Pancreas (tissue), 10 donors: ENCODE results near the gene ATG4C. TPM values are rescaled to one million over a fixed set of nuclear protein-coding genes. Genes with fewer than 3 reads are reported as not detected.

ENCODE experiments used
- ATAC-seq, 4 donors: fragments of 200-7000 bp; cut with Tn5 transposase; one replicate each; pipeline versions ENCODE4 v1.8.0 to v1.9.1; 2020; ENCODE audit warnings: mild to moderate bottlenecking in 4 of 4, moderate library complexity in 4 of 4
- DNase-seq, 6 donors: peaks; one replicate each; pipeline ENCODE4 v3.0.0-alpha.2; 2020
- FAIRE-seq: peaks from 2 replicates; lab custom pipeline; 2012; peaks lifted over from hg19 to GRCh38; lab: Jason Lieb, UNC
- H3K27ac ChIP-seq, 4 donors: fragments of 200-600 bp; sonication (generic); 1 replicate in 3 of 4; 2 replicates in 1 of 4; pipeline versions ENCODE4 v1.5.0 to v1.8.0; 2020
- H3K27me3 ChIP-seq, 4 donors: fragments of 200-600 bp; one replicate each; pipeline ENCODE4 v1.8.0; 2021
- H3K36me3 ChIP-seq, 3 donors: fragments of 200-600 bp; sonication (generic) in 1 of 3; one replicate each; pipeline versions ENCODE4 v1.5.0 to v1.8.0; 2020 to 2021
- H3K4me1 ChIP-seq, 3 donors: fragments of 200-600 bp; one replicate each; pipeline ENCODE4 v1.8.0; 2021
- H3K4me3 ChIP-seq, 4 donors: fragments of 200-600 bp; sonication (generic) in 2 of 4; one replicate each; pipeline versions ENCODE4 v1.5.0 to v1.8.0; 2020 to 2021
- H3K9me3 ChIP-seq, 4 donors: fragments of 200-600 bp; one replicate each; pipeline ENCODE4 v1.8.0; 2021
- WGBS, 2 donors: extraction: QIAGEN DNeasy Blood & Tissue Kit; methylation state at CpG; one replicate each; pipeline ENCODE4 v1.1.7; 2013; 5-methylcytosine and 5-hydroxymethylcytosine counted together
- intact Hi-C, 3 donors: fragments of 100-400 bp; cut with DNase I; formaldehyde crosslinking; loops; one replicate each; pipeline versions ENCODE4 v1.11.1 to v1.14.2; 2022
- polyA plus RNA-seq, 2 donors: library from polyadenylated mRNA; stranded (reverse); fragments of 200-250 nt; gene quantifications; one replicate each; pipeline ENCODE4 v1.2.3, GENCODE V29; 2013
- total RNA-seq, 6 donors: library from RNA; stranded (reverse); fragmentation: NEBNext Ultra II Directional in 4 of 6; extraction: Animal tissue kit (Norgen Biotek cat#: 25700) in 4 of 6; gene quantifications; one replicate each; pipeline versions ENCODE4 v1.2.1 to v1.2.4, GENCODE V29; 2021 to 2023
- TF ChIP-seq, protein P1 (sequence below), 4 donors: fragments of 200-600 bp; sonication (generic) in 3 of 4; IDR thresholded peaks; one replicate each; pipeline versions ENCODE4 v1.5.0 to v1.8.0; 2021; ENCODE audit warnings: antibody characterized with exemption in 4 of 4
- donor health status: healthy with polysubstance abuse.
- donor health status: DM: no; HTN: no; CAD: no; lungs with moderate emphysema.
- donor health status: DM: no; HTN: no; CAD: no.
- donor health status: control.
- donor health status: control.
- donor health status: Bipolar disorder and iron deficiency.
- donor health status: DM: yes; HTN: yes; CAD: no.
- donor health status: DM: no; HTN: no; CAD: no.
- donor health status: DM: no; HTN: no; CAD: no.
- donor health status: DM: yes; HTN: yes; CAD: no.

ATG4C gene
- total and polyA plus RNA-seq, 8 donors, result 2.3 to 10.2 (median 6.1) TPM

DNA sequence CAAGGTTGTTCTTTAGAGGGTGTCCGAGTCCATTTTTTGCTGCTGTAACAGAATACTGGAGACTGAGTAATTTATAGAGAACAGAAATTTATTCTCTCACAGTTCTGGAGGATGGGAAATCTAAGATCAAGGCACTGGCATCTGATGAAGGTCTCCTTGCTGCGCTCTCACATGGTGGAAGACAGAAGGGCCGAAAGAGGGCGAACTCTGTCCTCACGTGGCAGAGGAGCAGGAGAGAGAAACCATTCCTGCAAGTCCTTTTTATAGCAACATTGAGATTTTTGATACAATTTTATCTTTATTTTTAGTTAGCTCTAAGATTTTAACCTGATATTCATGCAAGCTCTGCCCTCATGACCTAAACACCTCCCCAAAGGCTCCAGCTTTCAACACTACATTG, 48.3 kb downstream of the ATG4C start:
- ATAC-seq, result no peak
- Histone ChIP-seq H3K4me1 (no peaks in the 10 kb centered on the region), H3K9me3 (no peaks in the 10 kb centered on the region), H3K27me3 (no peaks in the 10 kb centered on the region), H3K36me3 (peaks cover 0 to 5% (median 0%) of the 10 kb centered on the region in 3 donors), H3K4me3 (no peak overlapping the region), H3K27ac (no peak overlapping the region)
- intact Hi-C loops, result no loop called here
- FAIRE-seq, result no peak
- TF ChIP-seq, protein P1, sequence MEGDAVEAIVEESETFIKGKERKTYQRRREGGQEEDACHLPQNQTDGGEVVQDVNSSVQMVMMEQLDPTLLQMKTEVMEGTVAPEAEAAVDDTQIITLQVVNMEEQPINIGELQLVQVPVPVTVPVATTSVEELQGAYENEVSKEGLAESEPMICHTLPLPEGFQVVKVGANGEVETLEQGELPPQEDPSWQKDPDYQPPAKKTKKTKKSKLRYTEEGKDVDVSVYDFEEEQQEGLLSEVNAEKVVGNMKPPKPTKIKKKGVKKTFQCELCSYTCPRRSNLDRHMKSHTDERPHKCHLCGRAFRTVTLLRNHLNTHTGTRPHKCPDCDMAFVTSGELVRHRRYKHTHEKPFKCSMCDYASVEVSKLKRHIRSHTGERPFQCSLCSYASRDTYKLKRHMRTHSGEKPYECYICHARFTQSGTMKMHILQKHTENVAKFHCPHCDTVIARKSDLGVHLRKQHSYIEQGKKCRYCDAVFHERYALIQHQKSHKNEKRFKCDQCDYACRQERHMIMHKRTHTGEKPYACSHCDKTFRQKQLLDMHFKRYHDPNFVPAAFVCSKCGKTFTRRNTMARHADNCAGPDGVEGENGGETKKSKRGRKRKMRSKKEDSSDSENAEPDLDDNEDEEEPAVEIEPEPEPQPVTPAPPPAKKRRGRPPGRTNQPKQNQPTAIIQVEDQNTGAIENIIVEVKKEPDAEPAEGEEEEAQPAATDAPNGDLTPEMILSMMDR (IDR thresholded peaks at IDR 0.05), result no peak
- no peak for DNase-seq
- 75 to 87% methylated on average over 5 of the region's 5 CpGs for WGBS, 2 donors

GRCh38 chr1:62833529-62833928, 49.6 kb downstream of the ATG4C start:
- Histone ChIP-seq H3K27ac (no peak overlapping the region), H3K4me1 (no peaks in the 10 kb centered on the region), H3K27me3 (no peaks in the 10 kb centered on the region), H3K9me3 (no peaks in the 10 kb centered on the region), H3K4me3 (no peak overlapping the region), H3K36me3 (peaks cover 0 to 5% (median 0%) of the 10 kb centered on the region in 3 donors)
- TF ChIP-seq, protein P1 (IDR thresholded peaks at IDR 0.05), result no peak
- intact Hi-C loops, result no loop called here
- DNase-seq (no peak), ATAC-seq (no peak), FAIRE-seq (no peak)
- WGBS, 2 donors, result 30 to 40% methylated on average over 4 of the region's 4 CpGs

- intact Hi-C loops, result no loop called here
- no peak for ATAC-seq
- no peak overlapping the region for H3K4me3 ChIP-seq
- no peak overlapping the region for H3K27ac ChIP-seq
- TF ChIP-seq, protein P1 (IDR thresholded peaks at IDR 0.05), result no peak
- WGBS, 2 donors, result 81 to 83% methylated on average over 1 of the region's 1 CpG
- H3K36me3 ChIP-seq, result peaks cover 0 to 5% (median 0%) of the 10 kb centered on the region in 3 donors
- no peaks in the 10 kb centered on the region for H3K27me3 ChIP-seq
- DNase-seq, result no peak
- no peaks in the 10 kb centered on the region for H3K4me1 ChIP-seq
- no peak for FAIRE-seq
- no peaks in the 10 kb centered on the region for H3K9me3 ChIP-seq
Measured at GRCh38 chr1:62834400-62834961, 50.5 kb downstream of the ATG4C start.

DNA sequence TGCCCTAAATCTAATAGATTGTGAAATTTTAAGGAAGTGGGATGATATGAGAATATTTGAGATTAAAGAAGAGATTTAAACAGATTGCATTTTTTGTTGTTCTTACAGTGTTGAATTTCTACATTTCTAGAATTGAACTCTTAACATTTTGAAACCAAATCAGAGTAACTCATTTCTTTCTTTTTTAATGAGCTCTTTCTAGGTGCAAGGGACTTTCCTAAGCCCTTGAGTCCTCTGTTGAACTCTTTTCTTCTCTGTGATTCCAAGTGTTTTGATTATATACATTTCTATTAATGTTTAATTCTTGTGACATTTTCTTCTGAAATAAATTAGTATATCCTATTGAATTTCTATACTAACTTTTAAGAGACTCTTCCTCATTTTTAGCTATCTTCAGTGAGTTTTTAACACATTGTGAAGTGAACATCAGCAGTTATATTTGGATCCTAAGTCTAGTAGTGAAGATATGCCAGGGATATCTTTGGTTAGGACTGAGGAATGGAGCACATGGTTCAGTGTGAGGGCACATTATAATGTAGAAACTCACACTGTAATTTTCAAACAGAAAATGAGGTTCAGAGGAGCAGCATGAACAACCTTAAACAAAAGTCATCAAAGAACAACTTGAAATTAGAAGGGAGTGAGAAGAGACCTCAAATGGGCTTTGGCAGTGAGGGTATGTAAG, 53.1 kb downstream of the ATG4C start:
- TF ChIP-seq, protein P1 (IDR thresholded peaks at IDR 0.05), result no peak
- H3K4me1 ChIP-seq, result no peaks in the 10 kb centered on the region
- no peak overlapping the region for H3K27ac ChIP-seq
- intact Hi-C loops, result no loop called here
- ATAC-seq (no peak), DNase-seq (no peak), FAIRE-seq (no peak)
- H3K9me3 ChIP-seq, result no peaks in the 10 kb centered on the region
- H3K36me3 ChIP-seq, result peaks cover 0 to 5% (median 0%) of the 10 kb centered on the region in 3 donors
- no peaks in the 10 kb centered on the region for H3K27me3 ChIP-seq
- H3K4me3 ChIP-seq, result no peak overlapping the region

GRCh38 chr1:62840555-62840954, 56.6 kb downstream of the ATG4C start:
- TF ChIP-seq, protein P1 (IDR thresholded peaks at IDR 0.05), result no peak
- no peak for DNase-seq
- Histone ChIP-seq H3K4me1 (no peaks in the 10 kb centered on the region), H3K27ac (no peak overlapping the region), H3K9me3 (no peaks in the 10 kb centered on the region), H3K4me3 (no peak overlapping the region), H3K36me3 (no peaks in the 10 kb centered on the region), H3K27me3 (no peaks in the 10 kb centered on the region)
- ATAC-seq, result no peak
- FAIRE-seq, result no peak
- intact Hi-C loops, result no loop called here
- 93 to 95% methylated on average over 1 of the region's 1 CpG for WGBS, 2 donors
